IMR-90 (cell line): ENCODE measurements around the gene CDKN1A. TPM values are rescaled to one million over a fixed set of nuclear protein-coding genes. Genes with fewer than 3 reads are reported as not detected.

Experiments
- ATAC-seq: fragments of 200-7000 bp; cut with Tn5 transposase; 2 replicates; pipeline ENCODE4 v1.9.1; 2020; ENCODE audit warnings: low read depth, mild to moderate bottlenecking, moderate library complexity
- BruUV-seq: library from RNA; stranded (reverse); fragments of 400-500 nt; replicated peaks from 2 replicates; lab custom pipeline; 2021; lab: Mats Ljungman, UMichigan
- CTCF ChIA-PET: fragments of 300-600 bp; formaldehyde crosslinking; extraction: SDS; loops from one replicate; lab custom pipeline; 2021; ENCODE audit warnings: antibody characterized with exemption; lab: Yijun Ruan, JAX
- POLR2A ChIA-PET: fragments of 300-600 bp; sonication (Branson Sonifier 250); formaldehyde crosslinking; loops from one replicate; lab custom pipeline; 2022; ENCODE audit warnings: antibody characterized with exemption; ENCODE audit not compliant: unreplicated experiment; lab: Charles Lee
- DNase-seq: peaks from one replicate; pipeline ENCODE4 v3.0.0; 2013
- H2AFZ ChIP-seq: replicated peaks from 2 replicates; pipeline ENCODE3; 2013; ENCODE audit warnings: low read length, mild to moderate bottlenecking; ENCODE audit not compliant: poor library complexity
- H2AK5ac ChIP-seq: 2 replicates; pipeline ENCODE4 v1.6.1; 2013; ENCODE audit warnings: low read depth, low read length, inconsistent platforms
- H2AK9ac ChIP-seq: replicated peaks from 2 replicates; pipeline ENCODE3; 2013; ENCODE audit warnings: mild to moderate bottlenecking, low read depth, low read length, moderate library complexity; ENCODE audit not compliant: poor library complexity
- H2BK120ac ChIP-seq: 2 replicates; pipeline ENCODE4 v1.6.1; 2013; ENCODE audit warnings: low read depth, low read length, inconsistent platforms
- H2BK15ac ChIP-seq: 3 replicates; pipeline ENCODE4 v1.6.1; 2013; ENCODE audit warnings: low read depth, low read length, inconsistent platforms
- H2BK20ac ChIP-seq: 2 replicates; pipeline ENCODE4 v1.6.1; 2013; ENCODE audit warnings: low read depth, mild to moderate bottlenecking, inconsistent platforms, low read length, moderate library complexity
- H2BK5ac ChIP-seq: 2 replicates; pipeline ENCODE4 v1.6.1; 2013; ENCODE audit warnings: mild to moderate bottlenecking, low read depth, low read length, inconsistent platforms; ENCODE audit not compliant: poor library complexity, severe bottlenecking
- H3K14ac ChIP-seq: replicated peaks from 2 replicates; pipeline ENCODE4 v1.6.1; 2013; ENCODE audit warnings: low read depth, low read length, inconsistent platforms
- H3K18ac ChIP-seq: 2 replicates; pipeline ENCODE4 v1.6.1; 2013; ENCODE audit warnings: low read depth, low read length, control low read depth
- H3K23ac ChIP-seq: 2 replicates; pipeline ENCODE4 v1.6.1; 2013; ENCODE audit warnings: low read depth, low read length, inconsistent platforms
- H3K27ac ChIP-seq: 2 replicates; pipeline ENCODE4 v1.5.1; 2013; ENCODE audit warnings: mild to moderate bottlenecking, control low read depth, low read length; ENCODE audit not compliant: insufficient read depth
- H3K27me3 ChIP-seq: 2 replicates; pipeline ENCODE4 v1.6.1; 2013; ENCODE audit warnings: low read length; ENCODE audit not compliant: control insufficient read depth, insufficient read depth
- H3K36me3 ChIP-seq: 2 replicates; pipeline ENCODE4 v1.6.1; 2013; ENCODE audit warnings: low read length, mixed read lengths; ENCODE audit not compliant: control insufficient read depth, insufficient read depth
- H3K4ac ChIP-seq: 2 replicates; pipeline ENCODE4 v1.6.1; 2013; ENCODE audit warnings: low read depth, low read length, inconsistent platforms
- H3K4me1 ChIP-seq: 2 replicates; pipeline ENCODE4 v1.6.1; 2013; ENCODE audit warnings: low read length, mixed read lengths; ENCODE audit not compliant: control insufficient read depth, insufficient read depth
- H3K4me2 ChIP-seq: 2 replicates; pipeline ENCODE4 v1.6.1; 2013; ENCODE audit warnings: low read depth, mild to moderate bottlenecking, control low read depth, low read length, moderate library complexity
- H3K4me3 ChIP-seq: 2 replicates; pipeline ENCODE4 v1.5.1; 2013; ENCODE audit warnings: low read depth, mild to moderate bottlenecking, control low read depth, low read length, moderate library complexity; ENCODE audit not compliant: insufficient read depth
- H3K56ac ChIP-seq: 2 replicates; pipeline ENCODE4 v1.6.1; 2013; ENCODE audit warnings: low read length, inconsistent platforms; ENCODE audit not compliant: insufficient read depth; ENCODE audit errors: extremely low read depth
- H3K79me1 ChIP-seq, 2 experiments: 2 replicates each; pipeline ENCODE4 v1.6.1; 2013; ENCODE audit warnings: low read length in 2 of 2, inconsistent platforms in 1 of 2, low read depth in 1 of 2
- H3K9ac ChIP-seq: 2 replicates; pipeline ENCODE4 v1.6.1; 2013; ENCODE audit warnings: low read depth, low read length, control low read depth
- H3K9me1 ChIP-seq: 2 replicates; pipeline ENCODE4 v1.6.1; 2013; ENCODE audit warnings: low read length, inconsistent platforms; ENCODE audit not compliant: insufficient read depth
- H3K9me3 ChIP-seq: 2 replicates; pipeline ENCODE4 v1.6.1; 2013; ENCODE audit warnings: low read length; ENCODE audit not compliant: control insufficient read depth, insufficient read depth
- H4K20me1 ChIP-seq: 2 replicates; pipeline ENCODE4 v1.6.1; 2013; ENCODE audit warnings: low read length, inconsistent platforms; ENCODE audit not compliant: insufficient read depth
- H4K5ac ChIP-seq: 2 replicates; pipeline ENCODE4 v1.6.1; 2013; ENCODE audit warnings: mild to moderate bottlenecking, low read depth, low read length, control low read depth
- H4K8ac ChIP-seq, 2 experiments: 2 replicates each; pipeline ENCODE4 v1.6.1; 2013; ENCODE audit warnings: low read depth in 2 of 2, low read length in 2 of 2, control low read depth in 1 of 2, inconsistent platforms in 1 of 2
- H4K91ac ChIP-seq: 2 replicates; pipeline ENCODE4 v1.6.1; 2013; ENCODE audit warnings: low read depth, low read length, inconsistent platforms; ENCODE audit not compliant: insufficient read depth
- WGBS, 2 experiments: methylation state at CpG; one replicate each; pipeline versions ENCODE4 v1.1.5 to v1.1.7; 2013; ENCODE audit warnings: missing lambda C conversion rate in 2 of 2; ENCODE audit not compliant: insufficient read length in 1 of 2; ENCODE audit errors: extremely low coverage in 2 of 2; 5-methylcytosine and 5-hydroxymethylcytosine counted together
- dilution Hi-C: fragments of 300-500 bp; cut with HindIII; formaldehyde crosslinking; loops from one replicate; pipeline ENCODE4 v1.14.3; 2018; ENCODE audit warnings: low sequenced_read_pairs; ENCODE audit not compliant: unreplicated experiment
- in situ Hi-C: fragments of 300-500 bp; cut with MboI; formaldehyde crosslinking; loops from 3 replicates; pipeline ENCODE4 v1.14.3; 2019; ENCODE audit warnings: low sequenced_read_pairs, inconsistent platforms, mixed read lengths
- intact Hi-C: fragments of 100-400 bp; cut with micrococcal nuclease; formaldehyde crosslinking; loops from 2 replicates; pipeline ENCODE4 v1.10.0; 2022
- polyA plus RNA-seq, 3 experiments: library from polyadenylated mRNA; depleted of rRNA; stranded (reverse); fragments of >200 nt; gene quantifications; 2 replicates each; pipeline ENCODE4 v1.2.3, GENCODE V29; 2012; ENCODE audit warnings: low replicate concordance in 1 of 3
- total RNA-seq: library from RNA; depleted of rRNA; stranded (reverse); fragments of >200 nt; gene quantifications from 2 replicates; pipeline ENCODE4 v1.2.3, GENCODE V29; 2012
- TF ChIP-seq, protein P1 (sequence below): fragments of 150-350 bp; IDR thresholded peaks from 2 replicates; pipeline ENCODE4 v1.6.1; 2017; ENCODE audit warnings: mild to moderate bottlenecking, antibody characterized with exemption, low read length, low read depth

CDKN1A gene
- total and polyA plus RNA-seq, 2 of the 4 experiments (the other 2 are of a cell fraction), result 155 to 576 TPM

DNA sequence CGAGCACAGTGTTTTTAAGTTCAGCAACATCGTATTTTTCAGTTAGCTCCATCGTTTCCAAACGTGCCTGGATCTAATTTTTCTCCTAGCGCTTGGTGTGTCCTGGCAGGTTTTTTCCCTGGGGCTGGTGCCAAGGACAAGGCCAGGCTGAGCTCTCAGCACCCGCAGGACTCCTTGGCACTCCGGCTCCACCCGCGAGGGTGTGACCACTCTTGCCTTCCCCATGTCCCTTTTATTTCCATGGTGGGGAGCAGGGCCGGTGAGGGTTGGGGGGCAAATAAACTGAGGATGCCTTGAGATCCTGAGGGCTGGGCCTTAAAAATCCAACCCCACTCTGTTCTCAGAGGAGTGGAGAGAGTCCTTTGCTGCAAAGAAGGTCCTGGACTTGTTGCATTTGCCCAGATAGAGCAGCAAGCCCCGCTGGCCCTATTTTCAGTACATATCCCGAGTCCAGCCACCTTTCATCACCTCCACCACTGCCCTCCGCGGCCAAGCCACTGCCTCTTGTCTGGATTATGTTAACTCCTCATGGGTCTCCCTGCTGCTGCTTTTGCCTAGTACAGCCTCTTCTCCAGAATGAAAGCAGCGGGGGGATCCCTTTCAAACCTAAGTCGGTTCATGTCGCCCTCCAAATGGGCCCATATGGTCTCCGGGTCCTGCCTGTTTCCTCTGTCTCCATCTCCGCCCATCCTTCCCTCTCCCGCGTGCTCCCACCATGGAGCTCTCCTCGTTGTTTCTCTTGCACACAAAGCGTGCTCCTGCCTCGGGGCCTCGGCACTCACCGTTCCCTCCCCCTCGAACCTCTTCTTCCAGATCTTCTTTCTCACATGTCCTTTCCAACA, 14.6 kb downstream of the CDKN1A start:
- Histone ChIP-seq H3K9ac (no peak overlapping the region), H2BK120ac (no peak overlapping the region), H2BK20ac (no peak overlapping the region), H3K79me1 (no peaks in the 10 kb centered on the region), H2BK15ac (no peak overlapping the region), H2AK5ac (0 out of 2 replicates have a peak overlapping the region, but pooled peaks have one; percentile 2), H3K56ac (no peak overlapping the region), H3K9me1 (no peaks in the 10 kb centered on the region), H4K5ac (no peak overlapping the region), H4K20me1 (peaks cover 19% of the 10 kb centered on the region; the same call in 1 of the 2 replicates), H3K4me1 (no peaks in the 10 kb centered on the region), H4K91ac (no peak overlapping the region), H3K18ac (no peak overlapping the region), H2AK9ac (no peak overlapping the region), H3K36me3 (no peaks in the 10 kb centered on the region), H3K4me3 (no peak overlapping the region), H3K4me2 (no peak overlapping the region), H2AFZ (no peak overlapping the region), H3K27me3 (peaks cover 9% of the 10 kb centered on the region), H4K8ac (no peak overlapping the region), H3K14ac (no peak overlapping the region), H3K27ac (no peak overlapping the region), H3K9me3 (peaks cover 3% of the 10 kb centered on the region), H3K4ac (no peak overlapping the region), H2BK5ac (no peak overlapping the region), H3K23ac (no peak overlapping the region)
- intact Hi-C loops, result no loop called here
- in situ Hi-C loops, result no loop called here
- ChIA-PET POLR2A (no interaction called here), CTCF (interaction anchor here (1.2 kb wide), 1 partner anchor 78 kb away, joined by 5 read pairs; no protein-coding TSS in a partner anchor)
- dilution Hi-C loops, result no loop called here
- 72% methylated on average over 16 of the region's 27 CpGs; no CpG with 5 or more reads in 1 of the 2 experiments for WGBS, 2 experiments
- TF ChIP-seq, protein P1, sequence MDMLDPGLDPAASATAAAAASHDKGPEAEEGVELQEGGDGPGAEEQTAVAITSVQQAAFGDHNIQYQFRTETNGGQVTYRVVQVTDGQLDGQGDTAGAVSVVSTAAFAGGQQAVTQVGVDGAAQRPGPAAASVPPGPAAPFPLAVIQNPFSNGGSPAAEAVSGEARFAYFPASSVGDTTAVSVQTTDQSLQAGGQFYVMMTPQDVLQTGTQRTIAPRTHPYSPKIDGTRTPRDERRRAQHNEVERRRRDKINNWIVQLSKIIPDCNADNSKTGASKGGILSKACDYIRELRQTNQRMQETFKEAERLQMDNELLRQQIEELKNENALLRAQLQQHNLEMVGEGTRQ, result no peak
- ATAC-seq (no peak), DNase-seq (no peak)
- BruUV-seq, result no TSS peak
